ENCODE data around the gene MSI2.

Gene MSI2

DNA sequence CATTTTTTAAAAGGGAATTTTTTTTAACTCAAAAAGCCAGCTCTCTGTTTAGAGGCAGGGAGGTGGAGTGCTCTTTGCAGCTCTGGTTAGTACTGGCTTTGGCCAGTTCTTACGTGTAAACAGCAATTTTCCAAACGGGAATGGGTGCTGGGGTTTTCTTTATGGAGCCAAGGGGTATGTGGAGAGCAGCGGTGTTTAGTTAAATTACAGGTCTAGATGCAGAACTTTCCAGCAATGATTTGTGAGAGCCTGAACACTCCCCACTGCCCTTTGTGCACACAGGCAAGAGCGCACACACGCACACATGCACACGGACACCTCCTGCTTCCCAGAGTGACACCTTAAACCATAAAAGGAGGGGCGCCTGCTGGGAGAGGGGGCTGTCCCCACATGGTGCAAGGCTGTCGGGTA is 140.2 kb downstream of the MSI2 start:
- DNase-seq (ENCODE audit: low read depth) = no peak

- no peak for DNase-seq (ENCODE audit: low read depth)
Observed at GRCh38 chr17:57397402-57397801, 141.1 kb downstream of the MSI2 start.

DNA sequence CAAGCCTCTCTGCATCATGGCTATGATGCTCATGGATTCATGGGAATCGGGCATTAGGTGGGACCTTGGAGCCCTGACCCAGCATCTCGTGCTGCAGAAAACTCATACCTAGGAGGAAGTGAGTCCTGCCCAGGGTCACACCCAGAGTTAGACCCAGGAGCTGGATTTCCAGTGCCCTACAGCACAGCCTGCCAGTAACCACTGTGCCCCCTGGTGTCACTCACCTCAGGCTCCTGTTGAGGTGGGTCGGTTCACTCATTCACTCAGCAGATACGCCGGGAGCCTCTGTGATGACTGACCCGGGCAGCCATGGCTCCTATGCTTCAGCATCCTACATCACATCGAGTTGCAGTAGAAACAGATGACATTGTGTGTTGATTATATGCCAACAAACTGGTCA is 143.4 kb downstream of the MSI2 start:
- no peak for DNase-seq (ENCODE audit: low read depth)

GRCh38 chr17:57400648-57401047 is 144.3 kb downstream of the MSI2 start:
- DNase-seq (ENCODE audit: low read depth) = no peak

DNA sequence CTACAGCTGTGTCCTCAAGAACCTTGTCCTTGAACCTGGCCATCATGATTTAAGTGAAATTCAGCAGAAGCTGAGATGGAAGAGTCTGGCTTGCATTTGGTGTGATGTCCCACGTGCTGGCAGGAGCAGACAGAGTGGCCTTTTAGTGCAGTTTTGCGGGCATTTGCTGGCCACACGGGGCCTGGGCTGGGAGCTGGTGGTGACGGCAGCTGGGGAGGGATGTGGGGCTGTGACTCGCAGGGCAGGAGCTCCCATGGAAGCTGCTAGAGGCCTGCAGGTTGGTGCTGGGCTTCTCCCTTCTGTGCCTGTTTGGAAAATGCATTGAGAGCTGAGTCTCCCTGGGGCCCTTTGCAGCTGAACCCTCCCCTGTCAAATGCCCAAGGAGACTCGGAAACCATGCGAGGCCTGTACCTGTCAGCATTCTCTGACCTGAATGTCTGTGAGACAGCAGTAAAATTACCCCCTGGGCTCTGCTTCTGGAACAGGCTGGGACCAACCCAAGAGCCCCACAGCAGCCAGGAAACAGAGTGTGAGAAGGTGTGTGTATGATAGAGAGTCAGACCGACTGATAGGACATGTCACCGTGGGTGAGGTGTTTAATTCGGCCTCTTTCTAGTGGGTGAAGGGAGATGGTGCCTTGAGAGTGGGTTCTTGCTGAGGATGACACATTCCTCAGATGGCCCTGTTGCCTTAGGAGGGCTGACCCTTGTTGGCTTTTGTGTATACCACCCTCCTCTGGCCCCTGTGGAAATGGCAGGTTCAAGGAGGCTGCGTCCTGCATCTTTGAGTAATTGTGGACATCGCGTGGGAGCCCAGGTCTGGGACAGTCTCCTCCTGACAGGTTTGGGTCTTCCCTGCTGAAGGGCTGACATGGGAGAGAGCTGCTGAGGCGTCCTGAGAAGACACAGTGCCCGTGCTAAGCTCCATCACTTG is 145.5 kb downstream of the MSI2 start:
- no peak for DNase-seq (ENCODE audit: low read depth)

- no peak for DNase-seq (ENCODE audit: low read depth)
Observed at GRCh38 chr17:57402681-57403180, 146.4 kb downstream of the MSI2 start.

DNA sequence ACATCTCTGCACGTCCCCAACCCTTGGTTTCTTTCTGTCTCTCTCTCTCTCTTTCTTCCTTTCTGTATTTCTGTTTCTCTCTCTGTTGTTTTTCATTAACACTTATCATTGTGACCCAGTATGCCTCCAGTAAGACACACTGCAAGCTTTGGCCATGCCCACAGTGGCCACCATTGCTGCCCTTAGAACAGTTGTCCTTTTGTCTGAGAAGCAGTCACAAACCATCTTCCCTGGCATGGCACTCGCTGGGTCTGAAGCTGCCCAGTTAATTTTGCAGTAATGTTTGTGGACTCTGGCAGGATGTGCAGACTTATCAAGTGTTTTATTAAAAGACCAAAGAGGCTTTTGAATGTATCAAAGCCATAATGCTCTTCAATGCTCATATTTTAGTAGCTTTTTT is 146.9 kb downstream of the MSI2 start:
- no peak for DNase-seq (ENCODE audit: low read depth)

- no peak for DNase-seq (ENCODE audit: low read depth)
Observed at GRCh38 chr17:57404073-57404472, 147.8 kb downstream of the MSI2 start.

- no peak for DNase-seq (ENCODE audit: low read depth)
Observed at GRCh38 chr17:57404795-57405490, 148.6 kb downstream of the MSI2 start.

DNA sequence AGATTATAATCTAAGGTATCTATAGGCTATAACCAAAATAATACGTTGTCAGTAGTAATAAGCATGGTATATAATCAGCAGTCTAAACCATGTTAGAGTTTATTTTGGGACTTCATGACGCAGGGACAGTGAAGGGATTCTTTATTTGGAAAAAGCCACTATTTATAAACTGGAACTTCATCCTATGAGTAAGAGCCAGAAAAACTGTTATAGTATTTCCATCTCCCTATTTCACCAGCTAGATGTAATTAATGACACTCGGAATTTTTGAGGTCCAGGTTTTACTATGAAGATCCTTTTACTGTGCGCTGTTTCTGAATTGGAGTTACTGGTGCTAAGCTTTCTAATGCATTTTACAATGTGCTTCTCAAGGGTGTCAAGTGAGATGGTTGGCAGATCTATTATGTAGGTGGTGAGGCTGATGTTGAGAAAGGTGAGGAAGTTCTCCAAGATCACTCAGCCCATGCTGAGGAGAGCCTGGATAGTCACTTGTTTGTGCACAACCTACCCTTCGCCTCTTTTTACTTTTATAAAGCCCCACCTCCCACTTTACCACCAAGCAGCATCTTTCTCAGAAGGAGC is 149.3 kb downstream of the MSI2 start:
- no peak for DNase-seq (ENCODE audit: low read depth)

- DNase-seq (ENCODE audit: low read depth) = peak; percentile 63
Observed at GRCh38 chr17:57406131-57406980, 150.0 kb downstream of the MSI2 start.

GRCh38 chr17:57406981-57407286 is 150.6 kb downstream of the MSI2 start:
- no peak for DNase-seq (ENCODE audit: low read depth)

- DNase-seq (ENCODE audit: low read depth) = no peak
Observed at GRCh38 chr17:57407287-57408070, 151.2 kb downstream of the MSI2 start.

GRCh38 chr17:57408071-57408811 is 151.9 kb downstream of the MSI2 start:
- no peak for DNase-seq (ENCODE audit: low read depth)

DNA sequence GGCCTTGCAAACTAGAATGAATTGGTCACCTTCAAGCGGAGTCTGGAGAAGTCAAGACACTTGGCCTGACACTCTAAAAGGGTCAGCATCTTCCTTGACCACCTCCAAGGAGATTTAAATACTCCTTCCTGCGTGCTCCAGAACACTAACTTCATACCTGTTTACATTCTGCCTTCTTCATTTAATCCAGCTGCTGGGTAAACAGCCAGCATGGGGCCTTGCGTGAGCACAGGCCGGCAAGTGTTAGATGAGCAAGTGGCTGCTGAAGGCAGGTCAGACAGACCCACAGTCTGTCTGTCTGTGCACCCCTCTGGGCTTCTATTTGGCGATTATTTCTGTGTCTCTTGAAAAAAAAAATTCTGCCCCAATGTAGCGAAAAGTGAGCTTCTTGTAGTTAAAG is 153.8 kb downstream of the MSI2 start:
- no peak for DNase-seq (ENCODE audit: low read depth)

- no peak for DNase-seq (ENCODE audit: low read depth)
Observed at GRCh38 chr17:57412520-57413096, 156.3 kb downstream of the MSI2 start.

GRCh38 chr17:57413848-57414651 is 157.7 kb downstream of the MSI2 start:
- DNase-seq (ENCODE audit: low read depth) = no peak

DNA sequence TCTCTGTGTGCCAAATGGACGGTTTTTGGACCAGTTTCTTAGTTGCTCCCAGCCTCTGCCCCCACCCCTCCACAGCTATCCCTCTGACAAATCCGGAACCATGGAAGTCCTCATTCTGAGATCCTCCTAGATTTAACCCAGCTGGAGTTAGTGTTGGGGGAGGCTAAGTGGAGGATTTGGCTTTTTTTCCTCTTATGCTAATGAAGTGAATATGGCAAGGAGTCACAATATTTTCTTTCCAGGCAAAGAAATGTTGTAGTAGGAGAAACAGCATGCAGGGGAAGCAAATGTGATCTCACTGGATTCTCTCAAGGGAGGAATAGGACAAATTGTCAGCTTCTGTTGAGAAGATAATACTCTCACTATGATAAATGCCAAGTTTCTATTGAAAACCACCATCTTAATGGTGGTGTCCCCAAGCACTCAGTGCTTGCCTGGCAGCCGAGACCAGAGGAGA is 159.5 kb downstream of the MSI2 start:
- no peak for DNase-seq (ENCODE audit: low read depth)

DNA sequence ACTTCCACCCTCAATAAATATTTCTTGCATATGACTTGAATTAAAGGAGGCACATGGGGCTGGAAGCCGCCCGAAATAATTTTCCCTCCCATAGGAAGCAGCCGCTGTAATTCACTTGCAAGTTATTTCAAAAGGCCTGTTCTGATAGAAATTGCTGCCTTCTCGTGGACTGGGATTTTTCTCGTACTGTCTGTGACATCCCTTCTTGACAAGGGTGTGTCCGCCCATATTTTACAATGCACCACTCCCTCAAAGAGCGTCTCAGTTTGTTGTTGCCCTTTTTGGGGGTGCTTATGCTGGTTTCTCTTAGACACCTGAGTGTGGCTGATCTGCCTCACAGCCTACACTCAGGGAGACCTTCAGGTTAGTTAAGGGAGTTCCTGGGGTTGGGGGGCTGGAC is 160.0 kb downstream of the MSI2 start:
- no peak for DNase-seq (ENCODE audit: low read depth)
